ENCODE data around the gene ADSL.
"Not testable (repeated sequence)": the region's sequence is repeated elsewhere in the genome, so short reads cannot be mapped to it uniquely, and the experiment has no call there.

ADSL gene

DNA sequence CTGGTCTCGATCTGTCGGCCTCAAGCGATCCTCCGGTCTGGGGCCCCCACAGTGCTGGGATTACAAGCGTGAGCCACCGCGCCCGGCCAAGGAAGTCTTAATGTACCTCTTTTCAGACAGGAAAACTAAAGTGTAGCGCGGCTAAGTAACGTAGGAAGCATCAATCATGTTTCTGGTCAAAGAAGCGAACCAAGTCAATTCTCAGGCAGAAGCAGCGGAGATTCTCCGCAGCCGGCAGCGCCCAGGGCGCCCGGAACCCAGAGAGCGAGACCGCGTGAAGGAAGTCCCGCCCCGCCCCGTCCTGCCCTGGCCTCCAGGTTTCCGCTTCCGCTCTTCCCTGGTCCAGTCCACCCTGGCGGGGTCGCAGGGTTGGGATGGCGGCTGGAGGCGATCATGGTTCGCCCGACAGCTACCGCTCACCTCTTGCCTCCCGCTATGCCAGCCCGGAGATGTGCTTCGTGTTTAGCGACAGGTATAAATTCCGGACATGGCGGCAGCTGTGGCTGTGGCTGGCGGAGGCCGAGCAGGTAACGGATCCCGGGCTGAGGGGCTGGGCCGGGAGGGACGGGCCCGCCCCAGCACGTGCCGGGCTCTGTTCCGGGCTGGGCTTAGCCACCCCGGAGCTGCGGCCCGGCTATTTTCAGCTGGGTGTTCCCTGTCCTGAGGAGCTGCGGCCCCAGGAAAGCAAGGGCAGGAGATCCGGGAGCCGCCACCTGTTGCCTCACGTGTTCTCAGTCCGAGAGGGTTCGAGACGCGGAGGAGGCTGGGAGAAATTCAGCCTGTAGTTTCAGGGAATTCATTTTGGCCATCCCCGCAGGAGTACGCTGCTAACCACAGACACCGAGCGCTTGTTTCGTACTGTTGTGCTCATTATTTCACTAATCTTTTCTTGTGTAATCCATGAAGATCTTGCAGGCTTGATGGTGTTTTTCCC is at the start of gene ADSL:
Gene ADSL (plus strand): TSS at position 316 of the 934 bp plus-strand sequence. CDS start 59 bp downstream, at position 375.
- peak; percentile 76 to 86 (median 78) for DNase-seq

DNA sequence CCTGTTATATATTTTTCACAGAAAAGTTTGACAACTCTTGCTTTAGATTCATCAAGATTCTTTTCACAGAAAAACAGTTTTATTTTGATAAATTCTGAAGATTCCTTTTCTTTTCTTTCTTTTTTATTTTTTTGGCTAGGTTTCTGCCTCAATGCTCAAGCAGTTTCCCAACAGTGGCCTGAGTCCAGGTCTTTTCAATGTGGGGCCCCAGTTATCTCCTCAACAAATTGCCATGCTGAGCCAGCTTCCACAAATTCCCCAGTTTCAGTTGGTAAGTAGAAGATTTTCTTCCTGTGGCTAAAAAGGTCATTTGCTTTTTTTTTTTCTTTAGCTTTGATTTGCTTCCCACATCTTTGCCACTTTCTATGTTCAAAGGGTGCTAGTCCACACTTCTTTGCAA is 46.0 kb upstream of the ADSL start:
- no peak for DNase-seq

DNA sequence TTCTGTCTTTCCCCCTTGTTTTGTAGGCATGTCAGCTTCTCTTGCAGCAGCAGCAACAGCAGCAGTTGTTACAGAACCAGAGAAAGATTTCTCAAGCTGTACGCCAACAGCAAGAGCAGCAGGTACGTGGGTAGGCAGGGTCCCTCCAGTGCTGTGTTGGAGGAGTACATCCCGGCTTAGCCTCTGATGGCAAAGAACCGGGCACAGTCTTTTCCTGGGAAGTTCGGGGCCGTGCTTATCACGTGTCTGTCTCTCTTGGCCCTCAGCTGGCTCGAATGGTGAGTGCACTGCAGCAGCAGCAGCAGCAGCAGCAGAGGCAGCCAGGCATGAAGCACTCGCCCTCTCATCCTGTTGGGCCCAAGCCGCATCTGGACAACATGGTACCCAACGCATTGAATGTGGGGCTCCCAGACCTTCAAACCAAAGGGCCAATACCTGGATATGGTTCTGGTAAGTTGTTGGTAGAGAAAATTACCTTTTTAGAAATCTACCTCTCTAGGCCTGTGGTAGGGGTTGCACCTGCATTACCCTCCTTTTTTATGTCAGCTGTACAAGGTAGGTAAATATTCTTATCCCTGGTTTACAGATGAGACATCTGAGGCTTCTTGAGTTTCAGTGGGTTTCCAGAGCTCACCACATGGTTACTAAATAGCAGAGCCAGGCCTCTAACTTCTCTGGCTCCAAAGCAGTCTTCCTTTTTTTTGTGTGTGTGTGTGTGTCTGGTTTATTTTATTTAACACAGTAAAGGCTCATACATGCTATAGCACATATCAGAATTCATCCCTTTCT is 45.2 kb upstream of the ADSL start:
- DNase-seq = no peak

DNA sequence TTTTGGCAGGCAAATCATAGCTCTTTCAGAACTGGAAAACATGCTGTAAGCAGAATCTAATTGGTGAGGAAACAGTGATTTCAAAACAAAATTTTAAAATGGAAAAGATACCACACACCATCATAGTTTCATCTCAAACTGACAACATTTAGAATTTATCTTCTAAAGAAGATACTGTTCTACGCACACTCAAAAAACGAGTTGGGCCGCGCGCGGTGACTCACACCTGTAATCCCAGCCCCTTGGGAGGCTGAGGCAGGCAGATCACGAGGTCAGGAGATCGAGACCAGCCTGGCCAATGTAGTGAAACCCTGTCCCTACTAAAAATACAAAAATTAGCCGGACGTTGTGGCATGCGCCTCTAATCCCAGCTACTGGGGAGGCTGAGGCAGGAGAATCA is 44.2 kb upstream of the ADSL start:
- no peak for DNase-seq

DNA sequence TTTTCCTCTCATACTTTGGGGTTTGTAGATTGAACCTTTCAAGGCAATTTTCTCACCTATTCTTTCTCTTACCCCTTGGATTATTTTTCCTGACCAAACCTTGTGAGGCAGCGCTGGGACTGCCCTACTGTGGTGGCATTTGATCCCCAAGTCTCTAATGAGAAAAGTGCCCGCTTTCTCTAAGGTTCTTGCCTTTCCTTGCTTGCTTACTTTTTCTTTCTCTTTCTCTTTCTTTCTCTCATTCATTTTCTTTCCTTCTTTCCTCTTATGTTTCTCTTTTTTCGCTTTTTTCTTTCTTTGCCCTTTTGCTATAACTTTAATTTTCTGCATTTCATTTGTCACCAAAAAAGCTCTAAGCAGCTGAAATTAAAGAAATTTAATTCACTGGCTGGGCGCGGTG is 40.7 kb upstream of the ADSL start:
- no peak for DNase-seq

- DNase-seq = no peak
These were observed 37.2 kb upstream of the ADSL start for GRCh38 chr22:40308999-40309573.

DNA sequence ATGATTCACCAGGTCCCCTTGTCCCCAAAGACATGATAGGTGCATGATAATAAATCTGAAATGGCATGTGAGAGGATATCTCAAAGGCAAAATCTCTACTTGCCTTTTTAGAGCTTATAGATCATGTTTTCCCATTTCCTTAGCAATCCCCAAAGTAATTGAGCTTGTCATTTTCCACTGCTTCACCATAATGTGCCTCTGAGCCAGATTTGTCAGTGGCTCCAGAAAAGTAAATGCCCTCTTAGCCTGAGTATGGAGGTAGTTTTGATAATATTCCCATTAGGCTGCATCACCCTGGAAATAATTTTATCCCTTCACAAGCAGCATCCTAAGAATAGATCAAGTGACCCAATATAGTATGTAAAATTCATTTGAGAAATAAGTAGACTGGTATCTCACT is 36.7 kb upstream of the ADSL start:
- no peak for DNase-seq

DNA sequence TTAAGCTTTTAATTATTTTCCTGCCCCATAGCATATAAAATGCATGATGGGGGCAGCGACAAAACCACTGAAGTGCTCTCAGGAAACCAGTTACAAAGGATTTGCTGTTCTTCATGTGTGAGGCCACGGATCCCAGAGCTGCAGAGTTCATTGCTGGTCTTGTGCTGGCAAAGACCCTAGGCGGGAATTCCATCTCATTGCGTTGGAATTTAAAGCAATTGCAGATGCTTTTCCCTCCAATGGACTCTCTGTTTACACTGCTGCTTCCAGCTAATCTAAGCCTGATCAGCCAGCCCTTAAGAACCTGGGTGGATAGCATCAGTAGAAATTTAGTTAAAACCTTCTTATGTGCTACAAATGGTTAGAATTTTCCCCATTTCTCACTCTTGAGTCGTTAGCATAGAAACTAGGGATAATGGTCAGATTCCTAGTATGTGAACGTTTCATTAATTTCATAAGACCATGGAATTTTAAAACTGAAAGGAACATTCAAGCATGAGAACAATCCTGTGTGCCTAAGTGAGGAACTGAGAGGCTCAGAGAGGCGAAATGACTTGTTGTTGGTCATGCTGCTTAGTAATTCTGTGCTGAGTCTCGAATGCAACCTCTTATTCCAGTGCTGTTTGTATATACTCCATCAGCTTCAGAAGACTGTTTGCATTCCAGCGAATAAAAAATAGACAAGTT is 36.1 kb upstream of the ADSL start:
- no peak for DNase-seq

DNA sequence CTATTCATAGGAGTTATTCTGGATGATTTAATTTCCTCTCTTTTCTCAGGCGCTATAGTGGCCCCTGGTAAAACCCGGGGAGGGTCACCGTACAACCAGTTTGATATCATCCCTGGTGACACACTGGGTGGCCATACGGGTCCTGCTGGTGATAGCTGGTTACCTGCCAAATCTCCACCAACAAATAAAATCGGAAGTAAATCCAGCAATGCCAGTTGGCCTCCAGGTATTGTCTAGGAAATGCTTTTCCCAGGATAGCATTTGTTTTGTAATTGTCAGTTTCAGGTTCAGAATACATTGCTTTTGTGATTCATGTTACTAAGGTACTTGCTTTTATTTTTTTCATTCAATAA is 35.6 kb upstream of the ADSL start:
- no peak for DNase-seq

DNA sequence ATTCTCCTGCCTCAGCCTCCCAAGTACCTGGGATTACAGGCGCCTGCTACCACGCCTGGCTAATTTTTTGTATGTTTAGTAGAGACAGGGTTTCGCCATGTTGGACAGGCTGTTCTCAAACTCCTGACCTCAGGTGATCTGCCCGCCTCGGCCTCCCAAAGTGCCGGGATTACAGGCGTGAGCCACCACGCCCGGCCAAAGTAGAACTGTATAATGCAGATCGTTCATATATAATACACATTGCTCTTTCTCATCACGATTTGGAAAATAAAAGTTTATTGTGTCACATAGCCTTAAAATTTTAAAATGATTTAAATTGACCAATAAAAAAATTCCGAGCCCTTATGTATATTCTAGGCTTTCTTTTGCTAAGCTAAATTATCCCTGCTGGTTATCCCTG is 34.7 kb upstream of the ADSL start:
- DNase-seq = not testable (repeated sequence)

DNA sequence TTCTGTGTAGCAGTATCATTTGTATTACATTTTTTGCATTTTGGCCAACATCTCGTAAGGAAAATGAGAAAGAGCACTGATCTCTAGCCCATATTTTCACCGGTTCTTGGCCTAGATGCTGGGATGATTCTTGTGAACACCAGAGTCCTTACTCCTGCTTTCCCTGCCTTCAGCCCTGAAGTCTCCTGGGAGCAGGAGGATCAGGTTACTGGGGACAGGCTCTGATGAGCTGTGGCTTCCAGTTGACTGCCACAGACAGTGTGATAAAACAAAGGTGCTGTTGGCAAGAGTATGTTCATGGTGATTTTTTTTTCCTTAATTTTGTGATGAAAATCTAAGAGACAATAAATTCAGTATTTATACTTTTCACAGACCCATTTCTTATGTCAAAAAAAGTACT is 34.2 kb upstream of the ADSL start:
- peak in 1 of 3 experiments; percentile 40 for DNase-seq

- no peak for DNase-seq
These were observed 33.3 kb upstream of the ADSL start for GRCh38 chr22:40313007-40313406.

DNA sequence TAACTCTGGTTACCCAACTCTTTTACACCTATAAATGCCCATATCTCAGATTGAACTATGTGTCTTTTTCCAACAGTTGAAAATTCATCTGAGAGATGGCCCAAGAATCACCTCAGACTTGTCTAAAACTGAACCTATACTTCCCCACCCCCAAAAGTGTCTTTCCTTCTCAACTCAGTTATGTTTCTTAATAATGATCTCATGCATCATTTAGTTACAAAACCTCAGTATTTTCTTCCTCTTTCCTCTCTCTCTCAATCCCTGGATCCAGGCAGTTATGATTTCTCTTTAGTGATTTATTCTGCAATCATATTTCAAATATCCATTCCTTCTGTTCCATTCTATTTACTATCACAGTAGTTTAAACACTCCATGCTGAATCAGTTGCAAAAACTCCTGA is 32.3 kb upstream of the ADSL start:
- no peak for DNase-seq

GRCh38 chr22:40320687-40321086 is 25.6 kb upstream of the ADSL start:
- DNase-seq = no peak

GRCh38 chr22:40322021-40322420 is 24.3 kb upstream of the ADSL start:
- no peak for DNase-seq

DNA sequence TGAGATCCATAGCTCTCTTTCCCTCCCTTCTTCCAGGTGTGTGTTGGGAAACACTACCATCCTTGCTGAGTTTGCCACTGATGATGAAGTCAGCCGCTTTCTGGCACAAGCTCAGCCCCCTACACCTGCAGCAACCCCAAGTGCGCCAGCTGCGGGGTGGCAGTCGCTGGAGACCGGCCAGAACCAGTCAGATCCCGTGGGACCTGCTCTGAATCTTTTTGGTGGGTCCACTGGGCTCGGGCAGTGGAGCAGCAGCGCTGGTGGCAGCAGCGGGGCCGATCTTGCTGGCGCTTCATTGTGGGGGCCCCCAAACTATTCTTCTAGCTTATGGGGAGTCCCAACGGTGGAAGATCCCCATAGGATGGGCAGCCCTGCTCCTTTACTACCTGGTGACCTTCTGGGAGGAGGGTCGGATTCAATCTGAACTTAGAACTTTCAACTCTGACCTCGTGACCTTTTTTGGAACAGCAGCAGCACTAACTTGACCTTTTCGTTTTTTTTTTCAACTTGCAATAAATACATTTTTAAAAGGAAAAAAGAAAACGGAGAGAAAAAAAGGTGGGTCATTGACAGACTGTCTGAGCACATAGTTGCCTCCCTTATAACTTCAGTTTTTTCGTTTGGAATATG is 23.4 kb upstream of the ADSL start:
- DNase-seq = no peak

DNA sequence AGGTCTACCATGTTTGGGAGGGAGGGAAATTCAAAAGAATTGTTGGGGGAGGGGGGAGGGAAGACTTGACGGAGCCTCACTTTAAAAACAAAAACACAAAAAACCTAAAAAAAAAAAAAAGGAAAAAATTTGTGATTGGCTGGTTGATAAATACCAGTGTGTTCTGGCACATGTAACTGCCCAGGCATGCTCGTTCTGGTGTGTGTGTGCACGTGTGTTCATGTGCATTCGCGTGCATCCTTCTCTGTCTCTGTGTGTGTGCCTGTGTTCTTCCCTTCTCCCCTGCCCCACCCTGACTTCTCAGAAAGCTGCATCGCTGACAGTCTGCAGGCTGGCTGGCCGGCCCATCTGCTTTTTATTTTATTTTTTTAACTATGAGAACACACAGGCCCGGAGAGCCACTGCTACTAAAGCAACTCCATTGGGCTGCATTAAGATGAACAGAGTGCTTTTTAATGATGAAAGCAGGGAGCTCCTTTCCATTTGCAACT is 22.6 kb upstream of the ADSL start:
- no peak for DNase-seq

GRCh38 chr22:40324468-40325305 is 21.6 kb upstream of the ADSL start:
- DNase-seq = no peak

DNA sequence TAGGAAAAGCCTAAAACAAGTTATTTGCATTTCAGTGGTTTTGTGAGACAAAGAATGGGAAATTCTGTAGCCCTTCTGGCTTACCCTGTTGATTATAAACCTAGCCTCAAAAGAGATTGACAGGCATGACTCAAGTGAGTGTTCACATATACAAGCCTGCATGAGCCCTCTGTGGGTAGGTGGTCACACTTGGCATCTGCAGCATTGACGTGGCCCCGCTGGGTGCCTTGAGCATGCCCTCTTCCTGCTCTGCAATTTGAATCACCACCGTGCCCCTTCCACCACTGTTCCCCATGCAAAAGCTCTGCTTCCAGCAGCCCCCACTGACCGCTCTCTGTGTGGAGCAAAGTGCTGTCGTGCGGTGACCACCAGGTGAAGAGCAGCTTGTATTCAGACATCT is 21.0 kb upstream of the ADSL start:
- no peak for DNase-seq

- DNase-seq = peak in 1 of 3 experiments; percentile 2
These were observed 19.2 kb upstream of the ADSL start for GRCh38 chr22:40326905-40327735.
